ENCODE measurements around the gene NUDT4B. TPM values are rescaled to one million over a fixed set of nuclear protein-coding genes. Genes with fewer than 3 reads are reported as not detected.
"Not testable (repeated sequence)": the region's sequence is repeated elsewhere in the genome, so short reads cannot be mapped to it uniquely, and the experiment has no call there.

Gene NUDT4B
- total RNA-seq, 1 donor from 2014 or later: 1.0 TPM

GRCh38 chr1:148716966-148717520 lies 31.5 kb upstream of the NUDT4B start:
- H3K4me3 ChIP-seq (ENCODE audit: low read length in 3 of 3); H3K9ac ChIP-seq (ENCODE audit: low read depth in 1 of 3, low read length in 3 of 3): not testable (repeated sequence)

DNA sequence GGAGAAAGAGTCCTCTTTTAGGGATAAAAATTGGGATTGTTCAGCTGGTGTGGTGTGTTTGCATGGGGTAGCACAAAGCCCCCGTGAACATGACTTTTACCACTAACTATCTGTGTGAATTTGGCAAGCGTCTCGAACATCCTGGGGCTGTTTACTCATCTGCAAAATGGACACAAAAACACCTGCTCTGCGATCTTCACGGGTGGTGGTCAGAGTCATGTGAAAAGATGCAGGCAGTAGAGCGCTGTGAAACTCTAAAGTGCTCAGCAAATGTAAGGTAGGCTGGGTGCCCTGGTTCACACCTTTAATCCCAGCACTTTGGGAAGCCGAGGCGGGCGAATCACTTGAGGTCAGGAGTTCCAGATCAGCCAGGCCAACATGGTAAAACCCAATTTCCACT lies 27.7 kb upstream of the NUDT4B start:
- H3K27me3 ChIP-seq (ENCODE audit: control insufficient read depth in 3 of 3, insufficient read depth in 3 of 3, low read length in 3 of 3); H3K36me3 ChIP-seq (ENCODE audit: control insufficient read depth in 3 of 3, insufficient read depth in 3 of 3, low read length in 3 of 3); H3K4me1 ChIP-seq (ENCODE audit: control insufficient read depth in 3 of 3, insufficient read depth in 3 of 3, low read length in 3 of 3); H3K4me3 ChIP-seq (ENCODE audit: low read length in 3 of 3); H3K27ac ChIP-seq (ENCODE audit: low read depth, low read length); H3K9me3 ChIP-seq (ENCODE audit: control insufficient read depth in 3 of 3, low read length in 3 of 3); H3K9ac ChIP-seq (ENCODE audit: low read depth in 1 of 3, low read length in 3 of 3): not testable (repeated sequence)

More at GRCh38 chr1:148716966-148717520, 31.5 kb upstream of the NUDT4B start:
- not testable (repeated sequence) for H3K4me1 ChIP-seq (ENCODE audit: control insufficient read depth in 3 of 3, insufficient read depth in 3 of 3, low read length in 3 of 3); H3K27me3 ChIP-seq (ENCODE audit: control insufficient read depth in 3 of 3, insufficient read depth in 3 of 3, low read length in 3 of 3); H3K36me3 ChIP-seq (ENCODE audit: control insufficient read depth in 3 of 3, insufficient read depth in 3 of 3, low read length in 3 of 3); H3K9me3 ChIP-seq (ENCODE audit: control insufficient read depth in 3 of 3, low read length in 3 of 3); H3K27ac ChIP-seq (ENCODE audit: low read depth, low read length)

DNA sequence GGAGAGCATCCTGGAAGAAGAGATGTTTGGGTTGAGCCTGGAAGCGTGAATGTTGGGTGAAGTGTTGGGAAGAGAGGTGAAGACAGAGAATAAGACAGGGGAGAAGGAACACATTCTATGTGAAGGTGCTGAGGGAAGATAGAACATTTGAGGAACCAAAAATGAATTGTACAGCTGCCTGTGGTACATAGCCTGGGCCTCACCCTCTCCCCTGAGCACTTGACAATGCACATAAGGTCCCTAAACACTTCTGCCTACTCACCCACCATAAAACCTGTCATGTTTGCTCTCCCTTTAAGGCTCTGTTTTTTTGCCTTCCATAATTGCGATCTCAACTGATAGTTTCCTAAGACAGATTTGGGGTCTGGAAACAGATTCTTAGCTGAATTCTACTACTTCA lies 25.8 kb upstream of the NUDT4B start:
- not testable (repeated sequence) for H3K9ac ChIP-seq (ENCODE audit: low read depth in 1 of 3, low read length in 3 of 3); H3K27me3 ChIP-seq (ENCODE audit: control insufficient read depth in 3 of 3, insufficient read depth in 3 of 3, low read length in 3 of 3); H3K9me3 ChIP-seq (ENCODE audit: control insufficient read depth in 3 of 3, low read length in 3 of 3); H3K4me1 ChIP-seq (ENCODE audit: control insufficient read depth in 3 of 3, insufficient read depth in 3 of 3, low read length in 3 of 3); H3K27ac ChIP-seq (ENCODE audit: low read depth, low read length); H3K4me3 ChIP-seq (ENCODE audit: low read length in 3 of 3); H3K36me3 ChIP-seq (ENCODE audit: control insufficient read depth in 3 of 3, insufficient read depth in 3 of 3, low read length in 3 of 3)

GRCh38 chr1:148723515-148723914 lies 25.1 kb upstream of the NUDT4B start:
- not testable (repeated sequence) for H3K4me1 ChIP-seq (ENCODE audit: control insufficient read depth in 3 of 3, insufficient read depth in 3 of 3, low read length in 3 of 3); H3K27ac ChIP-seq (ENCODE audit: low read depth, low read length); H3K36me3 ChIP-seq (ENCODE audit: control insufficient read depth in 3 of 3, insufficient read depth in 3 of 3, low read length in 3 of 3); H3K4me3 ChIP-seq (ENCODE audit: low read length in 3 of 3); H3K9me3 ChIP-seq (ENCODE audit: control insufficient read depth in 3 of 3, low read length in 3 of 3); H3K9ac ChIP-seq (ENCODE audit: low read depth in 1 of 3, low read length in 3 of 3); H3K27me3 ChIP-seq (ENCODE audit: control insufficient read depth in 3 of 3, insufficient read depth in 3 of 3, low read length in 3 of 3)

- H3K9ac ChIP-seq (ENCODE audit: low read depth in 1 of 3, low read length in 3 of 3); H3K4me1 ChIP-seq (ENCODE audit: control insufficient read depth in 3 of 3, insufficient read depth in 3 of 3, low read length in 3 of 3); H3K36me3 ChIP-seq (ENCODE audit: control insufficient read depth in 3 of 3, insufficient read depth in 3 of 3, low read length in 3 of 3); H3K4me3 ChIP-seq (ENCODE audit: low read length in 3 of 3); H3K27ac ChIP-seq (ENCODE audit: low read depth, low read length); H3K27me3 ChIP-seq (ENCODE audit: control insufficient read depth in 3 of 3, insufficient read depth in 3 of 3, low read length in 3 of 3); H3K9me3 ChIP-seq (ENCODE audit: control insufficient read depth in 3 of 3, low read length in 3 of 3): not testable (repeated sequence)
Measured at GRCh38 chr1:148724872-148725271, 23.7 kb upstream of the NUDT4B start.

GRCh38 chr1:148727862-148728261 lies 20.7 kb upstream of the NUDT4B start:
- H3K27me3 ChIP-seq (ENCODE audit: control insufficient read depth in 3 of 3, insufficient read depth in 3 of 3, low read length in 3 of 3); H3K4me1 ChIP-seq (ENCODE audit: control insufficient read depth in 3 of 3, insufficient read depth in 3 of 3, low read length in 3 of 3); H3K36me3 ChIP-seq (ENCODE audit: control insufficient read depth in 3 of 3, insufficient read depth in 3 of 3, low read length in 3 of 3): not testable (repeated sequence)

GRCh38 chr1:148729128-148729527 lies 19.4 kb upstream of the NUDT4B start:
- not testable (repeated sequence) for H3K4me1 ChIP-seq (ENCODE audit: control insufficient read depth in 3 of 3, insufficient read depth in 3 of 3, low read length in 3 of 3); H3K9me3 ChIP-seq (ENCODE audit: control insufficient read depth in 3 of 3, low read length in 3 of 3); H3K27me3 ChIP-seq (ENCODE audit: control insufficient read depth in 3 of 3, insufficient read depth in 3 of 3, low read length in 3 of 3); H3K27ac ChIP-seq (ENCODE audit: low read depth, low read length); H3K4me3 ChIP-seq (ENCODE audit: low read length in 3 of 3); H3K36me3 ChIP-seq (ENCODE audit: control insufficient read depth in 3 of 3, insufficient read depth in 3 of 3, low read length in 3 of 3); H3K9ac ChIP-seq (ENCODE audit: low read depth in 1 of 3, low read length in 3 of 3)

More at GRCh38 chr1:148727862-148728261, 20.7 kb upstream of the NUDT4B start:
- H3K27ac ChIP-seq (ENCODE audit: low read depth, low read length); H3K4me3 ChIP-seq (ENCODE audit: low read length in 3 of 3); H3K9me3 ChIP-seq (ENCODE audit: control insufficient read depth in 3 of 3, low read length in 3 of 3); H3K9ac ChIP-seq (ENCODE audit: low read depth in 1 of 3, low read length in 3 of 3): not testable (repeated sequence)

DNA sequence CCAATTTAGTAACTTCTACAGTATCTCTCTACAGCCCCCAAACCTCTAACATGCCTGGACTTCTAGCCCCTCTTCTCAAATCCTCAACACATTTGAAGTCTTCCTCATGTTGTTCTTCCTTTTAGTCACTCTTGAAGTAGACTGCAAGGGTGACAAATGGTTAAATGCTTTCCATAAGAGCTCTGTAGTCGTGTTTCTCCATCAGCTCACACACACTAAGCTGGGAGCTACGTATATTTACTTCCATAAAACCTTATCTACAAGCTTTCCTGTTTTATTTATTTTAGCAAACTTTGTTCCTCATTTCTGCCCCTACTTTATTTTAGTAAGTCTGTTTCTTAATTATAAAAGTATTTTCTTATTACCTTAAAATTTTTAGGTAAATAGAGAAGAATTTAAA lies 19.0 kb upstream of the NUDT4B start:
- not testable (repeated sequence) for H3K36me3 ChIP-seq (ENCODE audit: control insufficient read depth in 3 of 3, insufficient read depth in 3 of 3, low read length in 3 of 3); H3K27me3 ChIP-seq (ENCODE audit: control insufficient read depth in 3 of 3, insufficient read depth in 3 of 3, low read length in 3 of 3)

DNA sequence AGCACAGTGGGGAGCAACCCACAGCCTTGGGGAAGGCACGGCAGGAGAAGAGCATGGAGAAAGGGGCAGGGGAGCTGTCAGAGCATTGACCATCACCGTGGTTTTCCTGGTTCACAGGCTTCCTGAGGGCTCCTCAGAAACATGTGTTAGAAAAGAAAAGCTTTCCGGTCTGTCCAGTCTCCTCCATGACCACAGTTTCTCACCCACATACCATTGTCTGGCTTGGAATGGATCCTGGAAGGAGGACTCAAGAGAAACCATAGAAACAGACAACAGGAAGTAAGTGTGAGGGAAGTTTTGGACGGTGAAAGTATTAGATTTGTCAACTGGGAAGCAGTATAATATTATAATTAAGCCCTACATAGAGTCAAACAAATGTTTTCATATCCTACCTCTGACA lies 16.3 kb upstream of the NUDT4B start:
- not testable (repeated sequence) for H3K27me3 ChIP-seq (ENCODE audit: control insufficient read depth in 3 of 3, insufficient read depth in 3 of 3, low read length in 3 of 3); H3K27ac ChIP-seq (ENCODE audit: low read depth, low read length); H3K9me3 ChIP-seq (ENCODE audit: control insufficient read depth in 3 of 3, low read length in 3 of 3); H3K36me3 ChIP-seq (ENCODE audit: control insufficient read depth in 3 of 3, insufficient read depth in 3 of 3, low read length in 3 of 3); H3K9ac ChIP-seq (ENCODE audit: low read depth in 1 of 3, low read length in 3 of 3); H3K4me3 ChIP-seq (ENCODE audit: low read length in 3 of 3); H3K4me1 ChIP-seq (ENCODE audit: control insufficient read depth in 3 of 3, insufficient read depth in 3 of 3, low read length in 3 of 3)

More for the DNA sequence above, 19.0 kb upstream of the NUDT4B start:
- H3K4me3 ChIP-seq (ENCODE audit: low read length in 3 of 3); H3K9me3 ChIP-seq (ENCODE audit: control insufficient read depth in 3 of 3, low read length in 3 of 3); H3K4me1 ChIP-seq (ENCODE audit: control insufficient read depth in 3 of 3, insufficient read depth in 3 of 3, low read length in 3 of 3); H3K27ac ChIP-seq (ENCODE audit: low read depth, low read length); H3K9ac ChIP-seq (ENCODE audit: low read depth in 1 of 3, low read length in 3 of 3): not testable (repeated sequence)

DNA sequence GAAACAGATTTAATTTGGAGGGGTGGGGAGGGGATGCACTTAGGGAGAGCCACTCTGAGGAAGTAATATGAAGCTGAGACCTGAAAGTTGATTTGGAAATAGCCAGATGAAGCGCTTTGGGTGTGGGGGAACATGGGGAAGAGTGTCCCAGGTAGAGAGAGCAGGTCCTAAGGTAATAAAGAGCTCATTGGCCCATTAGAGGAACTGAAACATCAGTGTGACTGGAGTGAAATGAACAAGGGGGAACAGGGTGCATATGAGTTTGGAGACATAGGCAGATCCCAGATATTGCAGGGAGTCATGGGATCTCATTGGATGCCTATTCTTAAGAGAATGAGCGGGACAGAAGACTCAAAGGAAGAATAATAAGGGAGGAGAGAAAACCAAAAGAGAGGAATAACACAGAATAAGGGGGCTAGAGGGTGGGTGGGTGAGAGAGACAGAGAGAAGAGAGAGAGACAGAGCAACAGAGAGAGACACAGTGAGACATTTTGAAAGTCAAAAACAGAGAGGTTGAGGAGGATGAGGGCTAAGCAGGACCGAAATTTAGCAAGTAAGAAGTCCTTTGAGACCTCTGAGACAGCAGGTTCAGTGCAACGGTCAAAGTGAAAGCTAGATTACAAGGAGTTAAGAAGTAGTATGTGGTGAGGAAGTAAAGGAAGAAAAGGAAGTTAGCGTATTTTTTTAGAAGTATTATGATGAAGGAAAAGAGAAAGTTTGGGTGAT lies 14.8 kb upstream of the NUDT4B start:
- not testable (repeated sequence) for H3K27ac ChIP-seq (ENCODE audit: low read depth, low read length); H3K9me3 ChIP-seq (ENCODE audit: control insufficient read depth in 3 of 3, low read length in 3 of 3); H3K27me3 ChIP-seq (ENCODE audit: control insufficient read depth in 3 of 3, insufficient read depth in 3 of 3, low read length in 3 of 3); H3K9ac ChIP-seq (ENCODE audit: low read depth in 1 of 3, low read length in 3 of 3); H3K36me3 ChIP-seq (ENCODE audit: control insufficient read depth in 3 of 3, insufficient read depth in 3 of 3, low read length in 3 of 3); H3K4me3 ChIP-seq (ENCODE audit: low read length in 3 of 3); H3K4me1 ChIP-seq (ENCODE audit: control insufficient read depth in 3 of 3, insufficient read depth in 3 of 3, low read length in 3 of 3)
